IMR-90 (cell line): ENCODE measurements around the gene PCDHGA4. TPM values are rescaled to one million over a fixed set of nuclear protein-coding genes. Genes with fewer than 3 reads are reported as not detected.

Experiments
- ATAC-seq: fragments of 200-7000 bp; cut with Tn5 transposase; 2 replicates; pipeline ENCODE4 v1.9.1; 2020; ENCODE audit warnings: low read depth, mild to moderate bottlenecking, moderate library complexity
- BruUV-seq: library from RNA; stranded (reverse); fragments of 400-500 nt; replicated peaks from 2 replicates; lab custom pipeline; 2021; lab: Mats Ljungman, UMichigan
- CTCF ChIA-PET: fragments of 300-600 bp; formaldehyde crosslinking; extraction: SDS; loops from one replicate; lab custom pipeline; 2021; ENCODE audit warnings: antibody characterized with exemption; lab: Yijun Ruan, JAX
- POLR2A ChIA-PET: fragments of 300-600 bp; sonication (Branson Sonifier 250); formaldehyde crosslinking; loops from one replicate; lab custom pipeline; 2022; ENCODE audit warnings: antibody characterized with exemption; ENCODE audit not compliant: unreplicated experiment; lab: Charles Lee
- DNase-seq: peaks from one replicate; pipeline ENCODE4 v3.0.0; 2013
- H2AFZ ChIP-seq: replicated peaks from 2 replicates; pipeline ENCODE3; 2013; ENCODE audit warnings: low read length, mild to moderate bottlenecking; ENCODE audit not compliant: poor library complexity
- H2AK5ac ChIP-seq: 2 replicates; pipeline ENCODE4 v1.6.1; 2013; ENCODE audit warnings: low read depth, low read length, inconsistent platforms
- H2AK9ac ChIP-seq: replicated peaks from 2 replicates; pipeline ENCODE3; 2013; ENCODE audit warnings: mild to moderate bottlenecking, low read depth, low read length, moderate library complexity; ENCODE audit not compliant: poor library complexity
- H2BK120ac ChIP-seq: 2 replicates; pipeline ENCODE4 v1.6.1; 2013; ENCODE audit warnings: low read depth, low read length, inconsistent platforms
- H2BK15ac ChIP-seq: 3 replicates; pipeline ENCODE4 v1.6.1; 2013; ENCODE audit warnings: low read depth, low read length, inconsistent platforms
- H2BK20ac ChIP-seq: 2 replicates; pipeline ENCODE4 v1.6.1; 2013; ENCODE audit warnings: low read depth, mild to moderate bottlenecking, inconsistent platforms, low read length, moderate library complexity
- H2BK5ac ChIP-seq: 2 replicates; pipeline ENCODE4 v1.6.1; 2013; ENCODE audit warnings: mild to moderate bottlenecking, low read depth, low read length, inconsistent platforms; ENCODE audit not compliant: poor library complexity, severe bottlenecking
- H3K14ac ChIP-seq: replicated peaks from 2 replicates; pipeline ENCODE4 v1.6.1; 2013; ENCODE audit warnings: low read depth, low read length, inconsistent platforms
- H3K18ac ChIP-seq: 2 replicates; pipeline ENCODE4 v1.6.1; 2013; ENCODE audit warnings: low read depth, low read length, control low read depth
- H3K23ac ChIP-seq: 2 replicates; pipeline ENCODE4 v1.6.1; 2013; ENCODE audit warnings: low read depth, low read length, inconsistent platforms
- H3K27ac ChIP-seq: 2 replicates; pipeline ENCODE4 v1.5.1; 2013; ENCODE audit warnings: mild to moderate bottlenecking, control low read depth, low read length; ENCODE audit not compliant: insufficient read depth
- H3K27me3 ChIP-seq: 2 replicates; pipeline ENCODE4 v1.6.1; 2013; ENCODE audit warnings: low read length; ENCODE audit not compliant: control insufficient read depth, insufficient read depth
- H3K36me3 ChIP-seq: 2 replicates; pipeline ENCODE4 v1.6.1; 2013; ENCODE audit warnings: low read length, mixed read lengths; ENCODE audit not compliant: control insufficient read depth, insufficient read depth
- H3K4ac ChIP-seq: 2 replicates; pipeline ENCODE4 v1.6.1; 2013; ENCODE audit warnings: low read depth, low read length, inconsistent platforms
- H3K4me1 ChIP-seq: 2 replicates; pipeline ENCODE4 v1.6.1; 2013; ENCODE audit warnings: low read length, mixed read lengths; ENCODE audit not compliant: control insufficient read depth, insufficient read depth
- H3K4me2 ChIP-seq: 2 replicates; pipeline ENCODE4 v1.6.1; 2013; ENCODE audit warnings: low read depth, mild to moderate bottlenecking, control low read depth, low read length, moderate library complexity
- H3K4me3 ChIP-seq: 2 replicates; pipeline ENCODE4 v1.5.1; 2013; ENCODE audit warnings: low read depth, mild to moderate bottlenecking, control low read depth, low read length, moderate library complexity; ENCODE audit not compliant: insufficient read depth
- H3K56ac ChIP-seq: 2 replicates; pipeline ENCODE4 v1.6.1; 2013; ENCODE audit warnings: low read length, inconsistent platforms; ENCODE audit not compliant: insufficient read depth; ENCODE audit errors: extremely low read depth
- H3K79me1 ChIP-seq, 2 experiments: 2 replicates each; pipeline ENCODE4 v1.6.1; 2013; ENCODE audit warnings: low read length in 2 of 2, inconsistent platforms in 1 of 2, low read depth in 1 of 2
- H3K9ac ChIP-seq: 2 replicates; pipeline ENCODE4 v1.6.1; 2013; ENCODE audit warnings: low read depth, low read length, control low read depth
- H3K9me1 ChIP-seq: 2 replicates; pipeline ENCODE4 v1.6.1; 2013; ENCODE audit warnings: low read length, inconsistent platforms; ENCODE audit not compliant: insufficient read depth
- H3K9me3 ChIP-seq: 2 replicates; pipeline ENCODE4 v1.6.1; 2013; ENCODE audit warnings: low read length; ENCODE audit not compliant: control insufficient read depth, insufficient read depth
- H4K20me1 ChIP-seq: 2 replicates; pipeline ENCODE4 v1.6.1; 2013; ENCODE audit warnings: low read length, inconsistent platforms; ENCODE audit not compliant: insufficient read depth
- H4K5ac ChIP-seq: 2 replicates; pipeline ENCODE4 v1.6.1; 2013; ENCODE audit warnings: mild to moderate bottlenecking, low read depth, low read length, control low read depth
- H4K8ac ChIP-seq, 2 experiments: 2 replicates each; pipeline ENCODE4 v1.6.1; 2013; ENCODE audit warnings: low read depth in 2 of 2, low read length in 2 of 2, control low read depth in 1 of 2, inconsistent platforms in 1 of 2
- H4K91ac ChIP-seq: 2 replicates; pipeline ENCODE4 v1.6.1; 2013; ENCODE audit warnings: low read depth, low read length, inconsistent platforms; ENCODE audit not compliant: insufficient read depth
- BHLHE40 ChIP-seq: fragments of 150-350 bp; IDR thresholded peaks from 2 replicates; pipeline ENCODE4 v1.6.1; 2016; ENCODE audit warnings: mild to moderate bottlenecking, low read depth, low read length
- CEBPB ChIP-seq: IDR thresholded peaks from 2 replicates; pipeline ENCODE4 v1.6.1; 2012; ENCODE audit warnings: low read depth, low read length, improper control_type of control experiment
- CHD1 ChIP-seq: IDR thresholded peaks from 2 replicates; pipeline ENCODE4 v1.6.1; 2012; ENCODE audit warnings: low read depth, low read length, improper control_type of control experiment
- FOS ChIP-seq: fragments of 150-350 bp; IDR thresholded peaks from 2 replicates; pipeline ENCODE4 v1.6.1; 2016; ENCODE audit warnings: low read depth, low read length
- MAZ ChIP-seq: IDR thresholded peaks from 2 replicates; pipeline ENCODE4 v1.6.1; 2012; ENCODE audit warnings: low read depth, mild to moderate bottlenecking, low read length, improper control_type of control experiment, moderate library complexity, borderline replicate concordance
- MXI1 ChIP-seq: IDR thresholded peaks from 2 replicates; pipeline ENCODE4 v1.6.1; 2012; ENCODE audit warnings: low read depth, mild to moderate bottlenecking, low read length, moderate library complexity, borderline replicate concordance
- POLR2A ChIP-seq: IDR thresholded peaks from 2 replicates; pipeline ENCODE4 v1.6.1; 2012; ENCODE audit warnings: mild to moderate bottlenecking, low read depth, low read length
- RAD21 ChIP-seq: IDR thresholded peaks from 2 replicates; pipeline ENCODE4 v1.6.1; 2012; ENCODE audit warnings: low read length, improper control_type of control experiment
- RCOR1 ChIP-seq: IDR thresholded peaks from 2 replicates; pipeline ENCODE4 v1.6.1; 2012; ENCODE audit warnings: mild to moderate bottlenecking, low read length, improper control_type of control experiment; ENCODE audit not compliant: insufficient replicate concordance
- SMC3 ChIP-seq: fragments of 150-350 bp; IDR thresholded peaks from 2 replicates; pipeline ENCODE4 v1.6.1; 2016; ENCODE audit warnings: low read depth, mild to moderate bottlenecking, antibody characterized with exemption, low read length, moderate library complexity
- dilution Hi-C: fragments of 300-500 bp; cut with HindIII; formaldehyde crosslinking; loops from one replicate; pipeline ENCODE4 v1.14.3; 2018; ENCODE audit warnings: low sequenced_read_pairs; ENCODE audit not compliant: unreplicated experiment
- in situ Hi-C: fragments of 300-500 bp; cut with MboI; formaldehyde crosslinking; loops from 3 replicates; pipeline ENCODE4 v1.14.3; 2019; ENCODE audit warnings: low sequenced_read_pairs, inconsistent platforms, mixed read lengths
- intact Hi-C: fragments of 100-400 bp; cut with micrococcal nuclease; formaldehyde crosslinking; loops from 2 replicates; pipeline ENCODE4 v1.10.0; 2022
- polyA plus RNA-seq, 3 experiments: library from polyadenylated mRNA; depleted of rRNA; stranded (reverse); fragments of >200 nt; gene quantifications; 2 replicates each; pipeline ENCODE4 v1.2.3, GENCODE V29; 2012; ENCODE audit warnings: low replicate concordance in 1 of 3
- total RNA-seq: library from RNA; depleted of rRNA; stranded (reverse); fragments of >200 nt; gene quantifications from 2 replicates; pipeline ENCODE4 v1.2.3, GENCODE V29; 2012
- TF ChIP-seq, protein P1 (sequence below): fragments of 150-350 bp; IDR thresholded peaks from 2 replicates; pipeline ENCODE4 v1.6.1; 2017; ENCODE audit warnings: mild to moderate bottlenecking, antibody characterized with exemption, low read length, low read depth
- TF ChIP-seq, protein P2 (sequence below): conservative IDR thresholded peaks from 2 replicates; pipeline ENCODE4 v1.5.1; 2012; ENCODE audit warnings: mild to moderate bottlenecking, low read depth, low read length, improper control_type of control experiment

Gene PCDHGA4
- total and polyA plus RNA-seq, 2 of the 4 experiments (the other 2 are of a cell fraction): 3.5 to 5.4 TPM

DNA sequence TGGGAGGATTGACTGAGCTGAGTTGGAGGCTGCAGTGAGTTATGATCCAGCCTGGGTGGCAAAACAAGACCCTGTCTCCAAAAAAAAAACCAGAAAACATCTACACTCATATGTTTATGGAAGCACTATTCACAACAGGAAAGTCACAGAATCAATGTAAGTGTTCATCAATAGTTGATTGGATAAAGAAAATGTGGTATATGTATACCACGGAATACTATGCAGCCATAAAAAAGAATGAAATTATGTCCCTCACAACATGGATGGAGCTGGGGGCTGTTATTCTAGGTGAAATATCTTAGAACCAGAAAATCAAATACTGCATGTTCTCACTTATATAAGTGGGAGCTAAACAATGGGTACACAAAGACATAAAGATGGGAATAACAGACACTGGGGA, 48.2 kb upstream of the PCDHGA4 start (continued):
- TF ChIP-seq MXI1 (no peak), RAD21 (no peak)

GRCh38 chr5:141313711-141314110, 41.1 kb upstream of the PCDHGA4 start:
- H3K27ac ChIP-seq: no peak overlapping the region
- TF ChIP-seq RAD21 (no peak), MAZ (no peak), RCOR1 (no peak), BHLHE40 (no peak), SMC3 (no peak), MXI1 (no peak), FOS (no peak), CEBPB (no peak), CHD1 (no peak), POLR2A (no peak)
- TF ChIP-seq, protein P1, sequence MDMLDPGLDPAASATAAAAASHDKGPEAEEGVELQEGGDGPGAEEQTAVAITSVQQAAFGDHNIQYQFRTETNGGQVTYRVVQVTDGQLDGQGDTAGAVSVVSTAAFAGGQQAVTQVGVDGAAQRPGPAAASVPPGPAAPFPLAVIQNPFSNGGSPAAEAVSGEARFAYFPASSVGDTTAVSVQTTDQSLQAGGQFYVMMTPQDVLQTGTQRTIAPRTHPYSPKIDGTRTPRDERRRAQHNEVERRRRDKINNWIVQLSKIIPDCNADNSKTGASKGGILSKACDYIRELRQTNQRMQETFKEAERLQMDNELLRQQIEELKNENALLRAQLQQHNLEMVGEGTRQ: no peak
- TF ChIP-seq, protein P2, sequence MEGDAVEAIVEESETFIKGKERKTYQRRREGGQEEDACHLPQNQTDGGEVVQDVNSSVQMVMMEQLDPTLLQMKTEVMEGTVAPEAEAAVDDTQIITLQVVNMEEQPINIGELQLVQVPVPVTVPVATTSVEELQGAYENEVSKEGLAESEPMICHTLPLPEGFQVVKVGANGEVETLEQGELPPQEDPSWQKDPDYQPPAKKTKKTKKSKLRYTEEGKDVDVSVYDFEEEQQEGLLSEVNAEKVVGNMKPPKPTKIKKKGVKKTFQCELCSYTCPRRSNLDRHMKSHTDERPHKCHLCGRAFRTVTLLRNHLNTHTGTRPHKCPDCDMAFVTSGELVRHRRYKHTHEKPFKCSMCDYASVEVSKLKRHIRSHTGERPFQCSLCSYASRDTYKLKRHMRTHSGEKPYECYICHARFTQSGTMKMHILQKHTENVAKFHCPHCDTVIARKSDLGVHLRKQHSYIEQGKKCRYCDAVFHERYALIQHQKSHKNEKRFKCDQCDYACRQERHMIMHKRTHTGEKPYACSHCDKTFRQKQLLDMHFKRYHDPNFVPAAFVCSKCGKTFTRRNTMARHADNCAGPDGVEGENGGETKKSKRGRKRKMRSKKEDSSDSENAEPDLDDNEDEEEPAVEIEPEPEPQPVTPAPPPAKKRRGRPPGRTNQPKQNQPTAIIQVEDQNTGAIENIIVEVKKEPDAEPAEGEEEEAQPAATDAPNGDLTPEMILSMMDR: no peak
- no peak overlapping the region for H2BK120ac ChIP-seq
- no peak overlapping the region for H2AFZ ChIP-seq
- H3K9ac ChIP-seq: no peak overlapping the region
- H3K4me1 ChIP-seq: no peaks in the 10 kb centered on the region
- no peak overlapping the region for H3K23ac ChIP-seq
- no peak overlapping the region for H3K14ac ChIP-seq
- no peaks in the 10 kb centered on the region for H4K20me1 ChIP-seq
- in situ Hi-C loops: no loop called here
- intact Hi-C loops: no loop called here
- H4K8ac ChIP-seq: no peak overlapping the region
- H3K36me3 ChIP-seq: peaks cover 5% of the 10 kb centered on the region
- dilution Hi-C loops: no loop called here
- no peak overlapping the region for H4K91ac ChIP-seq
- no peak for ATAC-seq
- no peak overlapping the region for H3K56ac ChIP-seq
- ChIA-PET POLR2A (no interaction called here), CTCF (no interaction called here)
- H3K4ac ChIP-seq: no peak overlapping the region
- H2BK5ac ChIP-seq: no peak overlapping the region
- peaks cover 42% of the 10 kb centered on the region for H3K9me3 ChIP-seq
- peaks cover 6% of the 10 kb centered on the region in 2 experiments; a peak in 3 of 4 replicates for H3K79me1 ChIP-seq
- H2BK15ac ChIP-seq: no peak overlapping the region
- no peak for DNase-seq
- no peak overlapping the region for H2BK20ac ChIP-seq
- no peak overlapping the region for H4K5ac ChIP-seq
- no peak overlapping the region for H2AK5ac ChIP-seq
- H3K4me3 ChIP-seq: no peak overlapping the region
- no TSS peak for BruUV-seq
- no peaks in the 10 kb centered on the region for H3K27me3 ChIP-seq
- no peak overlapping the region for H2AK9ac ChIP-seq
- no peaks in the 10 kb centered on the region for H3K9me1 ChIP-seq
- no peak overlapping the region for H3K4me2 ChIP-seq
- H3K18ac ChIP-seq: no peak overlapping the region
